Endometrium (tissue), 2 donors: ENCODE results near the gene KCNQ1.
"Not testable (repeated sequence)": the region's sequence is repeated elsewhere in the genome, so short reads cannot be mapped to it uniquely, and the experiment has no call there.

Experiments used
- FAIRE-seq: peaks from 2 replicates; lab custom pipeline; 2012; peaks lifted over from hg19 to GRCh38; lab: Jason Lieb, UNC
- donor health status: control.
- donor health status: control.

KCNQ1 gene

GRCh38 chr11:2474059-2474901 is 29.5 kb downstream of the KCNQ1 start:
- no peak for FAIRE-seq

GRCh38 chr11:2475136-2475918 is 30.5 kb downstream of the KCNQ1 start:
- no peak for FAIRE-seq

- no peak for FAIRE-seq
Measured at GRCh38 chr11:2477254-2477653, 32.4 kb downstream of the KCNQ1 start.

GRCh38 chr11:2477936-2478335 is 33.1 kb downstream of the KCNQ1 start:
- FAIRE-seq: no peak

- FAIRE-seq: not testable (repeated sequence)
Measured at GRCh38 chr11:2480067-2480873, 35.5 kb downstream of the KCNQ1 start.

- no peak for FAIRE-seq
Measured at GRCh38 chr11:2480874-2481220, 36.0 kb downstream of the KCNQ1 start.

GRCh38 chr11:2481253-2481652 is 36.4 kb downstream of the KCNQ1 start:
- no peak for FAIRE-seq

GRCh38 chr11:2482204-2482603 is 37.4 kb downstream of the KCNQ1 start:
- no peak for FAIRE-seq

GRCh38 chr11:2482745-2483144 is 37.9 kb downstream of the KCNQ1 start:
- no peak for FAIRE-seq

- FAIRE-seq: no peak
Measured at GRCh38 chr11:2483426-2483825, 38.6 kb downstream of the KCNQ1 start.

GRCh38 chr11:2484576-2485125 is 39.8 kb downstream of the KCNQ1 start:
- no peak for FAIRE-seq

GRCh38 chr11:2488004-2488403 is 43.2 kb downstream of the KCNQ1 start:
- no peak for FAIRE-seq

GRCh38 chr11:2489083-2489482 is 44.3 kb downstream of the KCNQ1 start:
- FAIRE-seq: no peak

- not testable (repeated sequence) for FAIRE-seq
Measured at GRCh38 chr11:2497951-2498350, 53.1 kb downstream of the KCNQ1 start.

GRCh38 chr11:2498750-2499149 is 53.9 kb downstream of the KCNQ1 start:
- FAIRE-seq: no peak

GRCh38 chr11:2507212-2507901 is 62.5 kb downstream of the KCNQ1 start:
- no peak for FAIRE-seq

- no peak for FAIRE-seq
Measured at GRCh38 chr11:2507945-2508749, 63.3 kb downstream of the KCNQ1 start.

GRCh38 chr11:2508793-2509192 is 64.0 kb downstream of the KCNQ1 start:
- no peak for FAIRE-seq

GRCh38 chr11:2509481-2510001 is 64.7 kb downstream of the KCNQ1 start:
- FAIRE-seq: no peak

GRCh38 chr11:2510626-2511402 is 66.0 kb downstream of the KCNQ1 start:
- no peak for FAIRE-seq
